Tibial nerve (tissue), 4 donors: Measurements from ENCODE around the gene LPCAT3. TPM values are rescaled to one million over a fixed set of nuclear protein-coding genes. Genes with fewer than 3 reads are reported as not detected.

Source experiments
- DNase-seq, 2 donors: peaks; one replicate each; pipeline ENCODE4 v3.0.0-alpha.2; 2019; ENCODE audit warnings: low spot score in 2 of 2
- H3K27ac ChIP-seq, 4 donors: fragments of 200-600 bp; sonication (generic) in 3 of 4; one replicate each; pipeline ENCODE4 v1.5.1; 2017 to 2019; ENCODE audit warnings: mild to moderate bottlenecking in 1 of 4
- H3K27me3 ChIP-seq, 2 donors: fragments of 200-600 bp; sonication (generic) in 1 of 2; one replicate each; pipeline versions ENCODE4 v1.5.1 to v1.6.0; 2017 to 2019
- H3K36me3 ChIP-seq, 3 donors: fragments of 200-600 bp; sonication (generic); one replicate each; pipeline ENCODE4 v1.5.1; 2018 to 2019
- H3K4me1 ChIP-seq, 4 donors: fragments of 200-600 bp; sonication (generic) in 3 of 4; one replicate each; pipeline ENCODE4 v1.5.1; 2017 to 2019
- H3K4me3 ChIP-seq, 4 donors: fragments of 200-600 bp; sonication (generic) in 3 of 4; one replicate each; pipeline ENCODE4 v1.5.1; 2017 to 2019; ENCODE audit warnings: mild to moderate bottlenecking in 1 of 4, moderate library complexity in 1 of 4
- H3K9me3 ChIP-seq, 4 donors: fragments of 200-600 bp; sonication (generic) in 3 of 4; one replicate each; pipeline ENCODE4 v1.5.1; 2017 to 2019
- EP300 ChIP-seq, 2 donors: sonication (generic); formaldehyde crosslinking; IDR thresholded peaks; one replicate each; pipeline ENCODE4 v1.6.1; 2017; ENCODE audit warnings: antibody characterized with exemption in 2 of 2, mild to moderate bottlenecking in 1 of 2
- POLR2A ChIP-seq, 2 donors: fragments of 450-650 bp; IDR thresholded peaks; one replicate each; pipeline ENCODE4 v1.6.1; 2017; ENCODE audit warnings: antibody characterized with exemption in 2 of 2, mild to moderate bottlenecking in 2 of 2, moderate library complexity in 2 of 2
- WGBS, 2 donors: methylation state at CpG; one replicate each; pipeline ENCODE4 v1.1.5; 2018; 5-methylcytosine and 5-hydroxymethylcytosine counted together
- total RNA-seq, 4 donors: library from RNA; depleted of rRNA; stranded (reverse); fragments of >200 nt; gene quantifications; one replicate each; pipeline ENCODE4 v1.1.0, GENCODE V29; 2016
- TF ChIP-seq, protein P1 (sequence below), 5 experiments: fragments of 200-600 bp in 3 of 5; fragments of 450-650 bp in 2 of 5; sonication (generic) in 3 of 5; IDR thresholded peaks; one replicate each; pipeline ENCODE4 v1.5.1; 2016 to 2019; ENCODE audit warnings: antibody characterized with exemption in 5 of 5, mild to moderate bottlenecking in 3 of 5, moderate library complexity in 2 of 5

LPCAT3 gene
- total RNA-seq, 4 donors from 2014 or later, result 19.7 to 29.7 (median 23.8) TPM

DNA sequence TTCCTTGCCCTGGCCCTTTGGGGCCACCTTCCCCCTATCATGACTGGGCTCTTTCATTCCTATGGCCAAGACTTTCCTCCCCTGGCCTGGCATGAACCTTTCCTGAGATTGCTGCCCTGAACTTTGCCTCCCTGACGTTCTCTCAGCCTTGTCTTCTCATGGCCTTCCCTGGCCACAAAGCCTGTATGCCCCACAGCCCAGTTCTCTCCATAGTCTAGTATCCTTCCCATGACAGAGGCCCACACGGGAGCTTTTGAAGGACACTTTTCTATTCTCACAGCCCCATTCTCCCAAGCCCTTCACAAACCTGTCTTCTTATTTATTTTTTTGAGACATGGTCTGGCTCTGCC lies 79.1 kb downstream of the LPCAT3 start:
- TF ChIP-seq, protein P1, sequence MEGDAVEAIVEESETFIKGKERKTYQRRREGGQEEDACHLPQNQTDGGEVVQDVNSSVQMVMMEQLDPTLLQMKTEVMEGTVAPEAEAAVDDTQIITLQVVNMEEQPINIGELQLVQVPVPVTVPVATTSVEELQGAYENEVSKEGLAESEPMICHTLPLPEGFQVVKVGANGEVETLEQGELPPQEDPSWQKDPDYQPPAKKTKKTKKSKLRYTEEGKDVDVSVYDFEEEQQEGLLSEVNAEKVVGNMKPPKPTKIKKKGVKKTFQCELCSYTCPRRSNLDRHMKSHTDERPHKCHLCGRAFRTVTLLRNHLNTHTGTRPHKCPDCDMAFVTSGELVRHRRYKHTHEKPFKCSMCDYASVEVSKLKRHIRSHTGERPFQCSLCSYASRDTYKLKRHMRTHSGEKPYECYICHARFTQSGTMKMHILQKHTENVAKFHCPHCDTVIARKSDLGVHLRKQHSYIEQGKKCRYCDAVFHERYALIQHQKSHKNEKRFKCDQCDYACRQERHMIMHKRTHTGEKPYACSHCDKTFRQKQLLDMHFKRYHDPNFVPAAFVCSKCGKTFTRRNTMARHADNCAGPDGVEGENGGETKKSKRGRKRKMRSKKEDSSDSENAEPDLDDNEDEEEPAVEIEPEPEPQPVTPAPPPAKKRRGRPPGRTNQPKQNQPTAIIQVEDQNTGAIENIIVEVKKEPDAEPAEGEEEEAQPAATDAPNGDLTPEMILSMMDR (IDR thresholded peaks at IDR 0.05), result no peak
- TF ChIP-seq POLR2A (IDR thresholded peaks at IDR 0.05), result no peak
- no peak for TF ChIP-seq EP300 (IDR thresholded peaks at IDR 0.05)
- no peaks in the 10 kb centered on the region for H3K9me3 ChIP-seq
- H3K36me3 ChIP-seq, result peaks cover 0 to 56% (median 9%) of the 10 kb centered on the region in 3 donors
- peak overlapping the region in 2 of 4 donors; percentile 91 to 96 for H3K27ac ChIP-seq
- H3K4me3 ChIP-seq, result no peak overlapping the region
- H3K27me3 ChIP-seq, result no peaks in the 10 kb centered on the region
- peaks cover 0 to 69% (median 26%) of the 10 kb centered on the region in 4 donors for H3K4me1 ChIP-seq
- 66 to 72% methylated on average over 2 of the region's 2 CpGs for WGBS, 2 donors
- DNase-seq, result no peak

DNA sequence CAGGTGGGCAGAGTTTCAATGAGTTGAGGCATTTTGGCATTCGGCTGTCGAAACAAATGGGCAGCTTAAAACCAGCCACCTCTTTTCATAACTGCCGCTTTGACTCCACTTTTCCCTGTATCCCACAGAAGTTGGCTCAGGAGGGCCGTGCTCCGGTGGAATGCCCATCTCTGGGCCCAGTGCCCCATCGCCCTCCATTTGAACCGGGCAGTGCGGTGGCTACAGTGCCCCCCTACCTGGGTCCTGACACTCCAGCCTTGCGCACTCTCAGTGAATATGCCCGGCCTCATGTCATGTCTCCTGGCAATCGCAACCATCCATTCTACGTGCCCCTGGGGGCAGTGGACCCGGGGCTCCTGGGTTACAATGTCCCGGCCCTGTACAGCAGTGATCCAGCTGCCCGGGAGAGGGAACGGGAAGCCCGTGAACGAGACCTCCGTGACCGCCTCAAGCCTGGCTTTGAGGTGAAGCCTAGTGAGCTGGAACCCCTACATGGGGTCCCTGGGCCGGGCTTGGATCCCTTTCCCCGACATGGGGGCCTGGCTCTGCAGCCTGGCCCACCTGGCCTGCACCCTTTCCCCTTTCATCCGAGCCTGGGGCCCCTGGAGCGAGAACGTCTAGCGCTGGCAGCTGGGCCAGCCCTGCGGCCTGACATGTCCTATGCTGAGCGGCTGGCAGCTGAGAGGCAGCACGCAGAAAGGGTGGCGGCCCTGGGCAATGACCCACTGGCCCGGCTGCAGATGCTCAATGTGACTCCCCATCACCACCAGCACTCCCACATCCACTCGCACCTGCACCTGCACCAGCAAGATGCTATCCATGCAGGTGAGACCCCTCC lies 79.7 kb downstream of the LPCAT3 start:
- H3K27me3 ChIP-seq, result no peaks in the 10 kb centered on the region
- peak overlapping the region in 3 of 4 donors; percentile 60 to 80 (median 62) for H3K4me3 ChIP-seq
- no peaks in the 10 kb centered on the region for H3K9me3 ChIP-seq
- H3K27ac ChIP-seq, result peak overlapping the region; percentile 91 to 96 (median 92)
- H3K36me3 ChIP-seq, result peaks cover 0 to 62% (median 9%) of the 10 kb centered on the region in 3 donors
- TF ChIP-seq POLR2A (IDR thresholded peaks at IDR 0.05) (no peak), EP300 (IDR thresholded peaks at IDR 0.05) (no peak)
- TF ChIP-seq, protein P1 (IDR thresholded peaks at IDR 0.05), result no peak
- H3K4me1 ChIP-seq, result peaks cover 0 to 74% (median 29%) of the 10 kb centered on the region in 4 donors
- 73 to 76% methylated on average over 23 to 32 of the region's 32 CpGs for WGBS, 2 donors
- no peak for DNase-seq

DNA sequence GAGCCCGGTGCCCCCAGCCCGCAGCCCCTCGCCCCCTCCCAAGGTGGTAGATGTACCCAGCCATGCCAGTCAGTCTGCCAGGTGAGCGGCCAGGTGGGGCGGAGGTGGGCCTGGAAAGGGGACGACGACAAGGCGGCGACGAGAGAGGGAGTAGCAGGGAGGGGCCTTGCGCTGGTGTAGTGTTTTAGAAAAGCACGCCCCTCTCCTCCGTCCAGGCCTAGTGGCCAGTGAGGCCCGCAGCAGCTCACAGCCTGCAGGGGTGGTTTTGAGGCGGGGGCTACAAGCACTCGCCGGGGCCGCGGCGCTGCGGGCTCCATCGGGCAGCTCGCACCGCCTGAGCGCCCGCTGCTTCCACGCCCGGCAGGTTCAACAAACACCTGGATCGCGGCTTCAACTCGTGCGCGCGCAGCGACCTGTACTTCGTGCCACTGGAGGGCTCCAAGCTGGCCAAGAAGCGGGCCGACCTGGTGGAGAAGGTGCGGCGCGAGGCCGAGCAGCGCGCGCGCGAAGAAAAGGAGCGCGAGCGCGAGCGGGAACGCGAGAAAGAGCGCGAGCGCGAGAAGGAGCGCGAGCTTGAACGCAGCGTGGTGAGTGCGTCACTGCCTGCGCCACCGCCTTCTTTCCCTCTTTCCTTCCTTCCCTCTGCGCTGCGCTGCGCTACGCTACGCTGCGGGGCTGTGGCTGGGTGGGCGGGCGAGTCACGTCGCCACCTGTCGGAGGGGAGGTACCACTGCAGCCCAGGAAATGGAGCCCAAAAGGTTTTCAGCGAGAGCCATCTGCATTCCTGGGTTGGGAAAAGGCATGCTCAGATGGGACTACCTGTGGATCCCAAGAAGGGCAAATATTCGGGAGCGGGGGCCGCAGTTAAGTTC lies 80.6 kb downstream of the LPCAT3 start:
- H3K27me3 ChIP-seq, result no peaks in the 10 kb centered on the region
- TF ChIP-seq EP300 (IDR thresholded peaks at IDR 0.05) (peak; percentile 55 to 100), POLR2A (IDR thresholded peaks at IDR 0.05) (peak; percentile 44 to 91)
- TF ChIP-seq, protein P1 (IDR thresholded peaks at IDR 0.05), result peak; percentile 95 to 98 (median 97)
- H3K9me3 ChIP-seq, result no peaks in the 10 kb centered on the region
- peak overlapping the region; percentile 91 to 96 (median 92) for H3K27ac ChIP-seq
- peaks cover 0 to 74% (median 27%) of the 10 kb centered on the region in 4 donors for H3K4me1 ChIP-seq
- H3K36me3 ChIP-seq, result peaks cover 0 to 64% (median 9%) of the 10 kb centered on the region in 3 donors
- H3K4me3 ChIP-seq, result peak overlapping the region; percentile 60 to 80 (median 62)
- 0 to 1% methylated on average over 36 to 56 of the region's 80 CpGs for WGBS, 2 donors
- DNase-seq, result peak; percentile 78 to 80

DNA sequence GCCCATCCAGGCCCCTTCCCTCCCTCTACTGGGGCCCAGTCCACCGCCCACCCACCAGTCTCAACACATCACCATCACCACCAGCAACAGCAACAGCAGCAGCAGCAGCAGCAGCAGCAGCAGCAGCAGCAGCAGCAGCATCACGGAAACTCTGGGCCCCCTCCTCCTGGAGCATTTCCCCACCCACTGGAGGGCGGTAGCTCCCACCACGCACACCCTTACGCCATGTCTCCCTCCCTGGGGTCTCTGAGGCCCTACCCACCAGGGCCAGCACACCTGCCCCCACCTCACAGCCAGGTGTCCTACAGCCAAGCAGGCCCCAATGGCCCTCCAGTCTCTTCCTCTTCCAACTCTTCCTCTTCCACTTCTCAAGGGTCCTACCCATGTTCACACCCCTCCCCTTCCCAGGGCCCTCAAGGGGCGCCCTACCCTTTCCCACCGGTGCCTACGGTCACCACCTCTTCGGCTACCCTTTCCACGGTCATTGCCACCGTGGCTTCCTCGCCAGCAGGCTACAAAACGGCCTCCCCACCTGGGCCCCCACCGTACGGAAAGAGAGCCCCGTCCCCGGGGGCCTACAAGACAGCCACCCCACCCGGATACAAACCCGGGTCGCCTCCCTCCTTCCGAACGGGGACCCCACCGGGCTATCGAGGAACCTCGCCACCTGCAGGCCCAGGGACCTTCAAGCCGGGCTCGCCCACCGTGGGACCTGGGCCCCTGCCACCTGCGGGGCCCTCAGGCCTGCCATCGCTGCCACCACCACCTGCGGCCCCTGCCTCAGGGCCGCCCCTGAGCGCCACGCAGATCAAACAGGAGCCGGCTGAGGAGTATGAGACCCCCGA lies 81.4 kb downstream of the LPCAT3 start:
- Histone ChIP-seq H3K4me3 (peak overlapping the region; percentile 60 to 80 (median 62)), H3K27me3 (no peaks in the 10 kb centered on the region), H3K4me1 (peaks cover 0 to 78% (median 30%) of the 10 kb centered on the region in 4 donors), H3K27ac (peak overlapping the region; percentile 91 to 96 (median 92)), H3K9me3 (no peaks in the 10 kb centered on the region), H3K36me3 (peaks cover 0 to 62% (median 9%) of the 10 kb centered on the region in 3 donors)
- TF ChIP-seq EP300 (IDR thresholded peaks at IDR 0.05) (peak in 1 of 2 donors; percentile 52), POLR2A (IDR thresholded peaks at IDR 0.05) (no peak)
- no peak for DNase-seq
- 28 to 38% methylated on average over 20 to 31 of the region's 36 CpGs for WGBS, 2 donors

DNA sequence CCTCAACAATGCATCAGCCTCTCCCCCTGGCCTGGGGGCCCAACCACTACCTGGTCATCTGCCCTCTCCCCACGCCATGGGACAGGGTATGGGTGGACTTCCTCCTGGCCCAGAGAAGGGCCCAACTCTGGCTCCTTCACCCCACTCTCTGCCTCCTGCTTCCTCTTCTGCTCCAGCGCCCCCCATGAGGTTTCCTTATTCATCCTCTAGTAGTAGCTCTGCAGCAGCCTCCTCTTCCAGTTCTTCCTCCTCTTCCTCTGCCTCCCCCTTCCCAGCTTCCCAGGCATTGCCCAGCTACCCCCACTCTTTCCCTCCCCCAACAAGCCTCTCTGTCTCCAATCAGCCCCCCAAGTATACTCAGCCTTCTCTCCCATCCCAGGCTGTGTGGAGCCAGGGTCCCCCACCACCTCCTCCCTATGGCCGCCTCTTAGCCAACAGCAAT lies 82.1 kb downstream of the LPCAT3 start:
- 76 to 88% methylated on average over 3 of the region's 3 CpGs for WGBS, 2 donors
- no peaks in the 10 kb centered on the region for H3K27me3 ChIP-seq
- TF ChIP-seq EP300 (IDR thresholded peaks at IDR 0.05), result no peak
- TF ChIP-seq, protein P1 (IDR thresholded peaks at IDR 0.05), result no peak
- no peak for TF ChIP-seq POLR2A (IDR thresholded peaks at IDR 0.05)
- peaks cover 0 to 55% (median 5%) of the 10 kb centered on the region in 3 donors for H3K36me3 ChIP-seq
- no peak for DNase-seq
- peaks cover 0 to 78% (median 32%) of the 10 kb centered on the region in 4 donors for H3K4me1 ChIP-seq
- peak overlapping the region in 2 of 4 donors; percentile 74 to 91 for H3K27ac ChIP-seq
- no peak overlapping the region for H3K4me3 ChIP-seq
- no peaks in the 10 kb centered on the region for H3K9me3 ChIP-seq
